Measurements from ENCODE around the gene CHDH.

GRCh38 chr3:53809764-53810400 lies 36.3 kb downstream of the CHDH start:
- TF ChIP-seq, protein P1, sequence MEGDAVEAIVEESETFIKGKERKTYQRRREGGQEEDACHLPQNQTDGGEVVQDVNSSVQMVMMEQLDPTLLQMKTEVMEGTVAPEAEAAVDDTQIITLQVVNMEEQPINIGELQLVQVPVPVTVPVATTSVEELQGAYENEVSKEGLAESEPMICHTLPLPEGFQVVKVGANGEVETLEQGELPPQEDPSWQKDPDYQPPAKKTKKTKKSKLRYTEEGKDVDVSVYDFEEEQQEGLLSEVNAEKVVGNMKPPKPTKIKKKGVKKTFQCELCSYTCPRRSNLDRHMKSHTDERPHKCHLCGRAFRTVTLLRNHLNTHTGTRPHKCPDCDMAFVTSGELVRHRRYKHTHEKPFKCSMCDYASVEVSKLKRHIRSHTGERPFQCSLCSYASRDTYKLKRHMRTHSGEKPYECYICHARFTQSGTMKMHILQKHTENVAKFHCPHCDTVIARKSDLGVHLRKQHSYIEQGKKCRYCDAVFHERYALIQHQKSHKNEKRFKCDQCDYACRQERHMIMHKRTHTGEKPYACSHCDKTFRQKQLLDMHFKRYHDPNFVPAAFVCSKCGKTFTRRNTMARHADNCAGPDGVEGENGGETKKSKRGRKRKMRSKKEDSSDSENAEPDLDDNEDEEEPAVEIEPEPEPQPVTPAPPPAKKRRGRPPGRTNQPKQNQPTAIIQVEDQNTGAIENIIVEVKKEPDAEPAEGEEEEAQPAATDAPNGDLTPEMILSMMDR (optimal IDR thresholded peaks at IDR 0.05 in 1 of 3, IDR thresholded peaks at IDR 0.05 in 1 of 3, conservative IDR thresholded peaks at IDR 0.05 in 1 of 3; ENCODE audit: extremely low read depth in 1 of 3, insufficient read depth in 2 of 3, low read length in 3 of 3) = no peak
- no peak for TF ChIP-seq EZH2 (IDR thresholded peaks at IDR 0.05; ENCODE audit: low read length)

All from keratinocyte (primary cell).